SK-N-SH treated with all-trans-retinoic acid at 6 μM for 48 hours (cell line): Measurements from ENCODE around the gene TBKBP1.
A peak's percentile ranks its signal among the peaks of the same experiment; 100 is the strongest.

ENCODE experiments used
- ATAC-seq: fragments of 200-7000 bp; cut with Tn5 transposase; 3 replicates; pipeline ENCODE4 v1.9.1; 2020; ENCODE audit warnings: mild to moderate bottlenecking, moderate library complexity
- ARNTL ChIP-seq: fragments of 450-650 bp; formaldehyde crosslinking; IDR thresholded peaks from 2 replicates; pipeline ENCODE4 v1.5.0; 2020; ENCODE audit warnings: low read depth, mild to moderate bottlenecking, moderate library complexity, borderline replicate concordance
- BACH2 ChIP-seq: fragments of 250-450 bp; sonication (Bioruptor Pico); IDR thresholded peaks from 2 replicates; pipeline ENCODE4 v1.9.0; 2021; ENCODE audit warnings: mild to moderate bottlenecking, borderline replicate concordance
- CREB5 ChIP-seq: fragments of 250-450 bp; sonication (Bioruptor Pico); IDR thresholded peaks from 2 replicates; pipeline ENCODE4 v1.5.1; 2020; ENCODE audit warnings: low read depth, mild to moderate bottlenecking, moderate library complexity
- CSDC2 ChIP-seq: fragments of 250-450 bp; sonication (Bioruptor Pico); IDR thresholded peaks from 2 replicates; pipeline ENCODE4 v1.5.0; 2020; ENCODE audit warnings: mild to moderate bottlenecking, moderate library complexity
- CSRNP3 ChIP-seq: fragments of 250-450 bp; sonication (Bioruptor Pico); IDR thresholded peaks from 2 replicates; pipeline ENCODE4 v1.5.1; 2021; ENCODE audit warnings: mild to moderate bottlenecking, moderate library complexity
- ESRRG ChIP-seq: fragments of 250-450 bp; sonication (Bioruptor Pico); IDR thresholded peaks from 2 replicates; pipeline ENCODE4 v1.6.1; 2021; ENCODE audit warnings: mild to moderate bottlenecking
- GLIS3 ChIP-seq: fragments of 250-450 bp; sonication (Bioruptor Pico); IDR thresholded peaks from 2 replicates; pipeline ENCODE4 v1.5.0; 2020; ENCODE audit warnings: mild to moderate bottlenecking, moderate library complexity
- ISL1 ChIP-seq: fragments of 250-450 bp; sonication (Bioruptor Pico); IDR thresholded peaks from 2 replicates; pipeline ENCODE4 v2.1.2; 2022; ENCODE audit warnings: mild to moderate bottlenecking, moderate library complexity
- OSR1 ChIP-seq: fragments of 250-450 bp; sonication (Bioruptor Pico); IDR thresholded peaks from 2 replicates; pipeline ENCODE4 v1.8.0; 2022; ENCODE audit warnings: moderate library complexity, mild to moderate bottlenecking, inconsistent platforms
- PATZ1 ChIP-seq: fragments of 250-450 bp; sonication (Bioruptor Pico); IDR thresholded peaks from 2 replicates; pipeline ENCODE4 v1.8.0; 2020; ENCODE audit warnings: mild to moderate bottlenecking, moderate library complexity, borderline replicate concordance
- POU6F1 ChIP-seq: fragments of 250-450 bp; sonication (Bioruptor Pico); IDR thresholded peaks from 2 replicates; pipeline ENCODE4 v1.8.0; 2021; ENCODE audit warnings: low read depth, mild to moderate bottlenecking, moderate library complexity, borderline replicate concordance
- PPARA ChIP-seq: fragments of 250-450 bp; sonication (Bioruptor Pico); IDR thresholded peaks from 2 replicates; pipeline ENCODE4 v1.5.0; 2020; ENCODE audit warnings: mild to moderate bottlenecking, borderline replicate concordance
- RARB ChIP-seq: fragments of 250-450 bp; sonication (Bioruptor Pico); IDR thresholded peaks from 2 replicates; pipeline ENCODE4 v1.8.0; 2021; ENCODE audit warnings: mild to moderate bottlenecking, moderate library complexity
- SNAI2 ChIP-seq: fragments of 250-450 bp; sonication (Bioruptor Pico); IDR thresholded peaks from 2 replicates; pipeline ENCODE4 v1.5.0; 2020; ENCODE audit warnings: mild to moderate bottlenecking, moderate library complexity
- TCF4 ChIP-seq: fragments of 250-450 bp; sonication (Bioruptor Pico); IDR thresholded peaks from 2 replicates; pipeline ENCODE4 v1.8.0; 2021; ENCODE audit warnings: mild to moderate bottlenecking, moderate library complexity, borderline replicate concordance
- TOX ChIP-seq: fragments of 250-450 bp; sonication (Bioruptor Pico); IDR thresholded peaks from 2 replicates; pipeline ENCODE4 v1.8.0; 2021; ENCODE audit warnings: mild to moderate bottlenecking, moderate library complexity, borderline replicate concordance
- ZC3H10 ChIP-seq: fragments of 250-450 bp; sonication (Bioruptor Pico); IDR thresholded peaks from 2 replicates; pipeline ENCODE4 v1.5.1; 2021; ENCODE audit warnings: mild to moderate bottlenecking, moderate library complexity
- ZFP3 ChIP-seq: fragments of 250-450 bp; sonication (Bioruptor Pico); IDR thresholded peaks from 2 replicates; pipeline ENCODE4 v1.5.0; 2020; ENCODE audit warnings: mild to moderate bottlenecking, moderate library complexity
- ZFP30 ChIP-seq: fragments of 450-650 bp; formaldehyde crosslinking; IDR thresholded peaks from 2 replicates; pipeline ENCODE4 v1.5.0; 2022; ENCODE audit warnings: mild to moderate bottlenecking, moderate library complexity
- ZNF565 ChIP-seq: fragments of 450-650 bp; formaldehyde crosslinking; conservative IDR thresholded peaks from 2 replicates; pipeline ENCODE4 v1.5.0; 2020; ENCODE audit warnings: low read depth, mild to moderate bottlenecking, moderate library complexity
- ZNF70 ChIP-seq: fragments of 450-650 bp; formaldehyde crosslinking; IDR thresholded peaks from 2 replicates; pipeline ENCODE4 v1.5.0; 2020; ENCODE audit warnings: mild to moderate bottlenecking, moderate library complexity
- ZNF8 ChIP-seq: fragments of 450-650 bp; formaldehyde crosslinking; IDR thresholded peaks from 2 replicates; pipeline ENCODE4 v1.5.0; 2020; ENCODE audit warnings: mild to moderate bottlenecking, moderate library complexity
- TF ChIP-seq, protein P1 (sequence below): fragments of 250-450 bp; sonication (Bioruptor Pico); IDR thresholded peaks from 2 replicates; pipeline ENCODE4 v1.5.0; 2020; ENCODE audit warnings: mild to moderate bottlenecking, moderate library complexity

The TBKBP1 gene

DNA sequence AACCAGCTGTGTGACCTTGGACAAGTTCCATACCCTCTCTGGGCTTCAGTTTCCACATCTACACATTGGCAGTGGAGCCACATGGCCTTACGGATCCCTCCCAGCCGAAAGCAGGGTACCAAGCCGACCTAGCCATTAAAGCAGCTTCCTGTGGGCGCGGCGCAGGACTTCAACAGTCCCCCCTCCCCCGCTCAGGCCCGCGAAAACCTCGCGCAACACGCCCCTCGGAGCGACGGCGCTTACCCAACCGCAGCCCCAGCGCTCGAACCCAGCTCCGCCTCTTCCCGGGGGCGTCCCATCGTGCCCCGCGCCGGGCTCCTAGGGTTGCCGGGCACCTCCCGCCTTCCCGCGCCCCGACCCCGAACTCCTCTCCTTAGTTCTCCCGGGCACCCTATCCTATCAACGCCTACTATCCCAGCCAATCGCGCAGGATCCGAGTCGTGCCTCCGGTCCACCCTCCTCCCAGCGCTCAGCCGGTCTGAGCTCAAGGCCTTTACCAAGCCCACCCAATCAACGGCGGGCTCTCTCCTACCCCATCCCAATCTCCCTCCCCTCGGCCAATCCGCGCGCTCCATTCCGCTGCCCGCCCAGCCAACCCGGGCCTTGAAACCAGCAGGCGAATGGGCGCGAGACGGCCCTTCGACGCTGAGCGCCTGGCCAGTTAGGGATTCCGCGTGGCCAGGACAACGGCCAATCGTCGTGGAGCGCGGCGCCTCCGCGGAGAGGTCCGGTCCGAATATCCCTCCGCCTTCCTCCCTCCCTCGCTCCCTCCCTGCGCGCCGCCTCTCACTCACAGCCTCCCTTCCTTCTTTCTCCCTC is 44.6 kb upstream of the TBKBP1 start, which contains the start of gene KPNB1:
TSS of gene KPNB1 (plus strand) at position 767 of the 819 bp plus-strand sequence. CDS start 326 bp downstream, outside the sequence.
- TF ChIP-seq TCF4 (CRISPR knock-in tag) (no peak), ZNF70 (CRISPR knock-in tag) (peak; percentile 69; the same call in 1 of the 2 replicates), ZFP30 (CRISPR knock-in tag) (peak; percentile 74; the same call in 1 of the 2 replicates), ZC3H10 (CRISPR knock-in tag) (0 out of 2 replicates have a peak, but pooled peaks have one; percentile 46), ZNF8 (CRISPR knock-in tag) (peak; percentile 26; the same call in 1 of the 2 replicates), RARB (CRISPR knock-in tag) (peak; percentile 15; the same call in 1 of the 2 replicates), PPARA (peak; percentile 94), CSRNP3 (peak; percentile 82; the same call in 1 of the 2 replicates), CREB5 (no peak), CSDC2 (peak; percentile 99), ISL1 (peak; percentile 19; the same call in 1 of the 2 replicates), ZFP3 (peak; percentile 80; the same call in 1 of the 2 replicates), ARNTL (no peak; the same call in 1 of the 2 replicates), ESRRG (CRISPR knock-in tag) (peak; percentile 77), BACH2 (CRISPR knock-in tag) (peak; percentile 94), SNAI2 (peak; percentile 93; the same call in 1 of the 2 replicates), TOX (no peak), OSR1 (CRISPR knock-in tag) (no peak), GLIS3 (CRISPR knock-in tag) (no peak), POU6F1 (CRISPR knock-in tag) (peak; percentile 91; the same call in 1 of the 2 replicates), ZNF565 (CRISPR knock-in tag) (peak; percentile 97), PATZ1 (peak; percentile 77; the same call in 1 of the 2 replicates)
- TF ChIP-seq, protein P1, sequence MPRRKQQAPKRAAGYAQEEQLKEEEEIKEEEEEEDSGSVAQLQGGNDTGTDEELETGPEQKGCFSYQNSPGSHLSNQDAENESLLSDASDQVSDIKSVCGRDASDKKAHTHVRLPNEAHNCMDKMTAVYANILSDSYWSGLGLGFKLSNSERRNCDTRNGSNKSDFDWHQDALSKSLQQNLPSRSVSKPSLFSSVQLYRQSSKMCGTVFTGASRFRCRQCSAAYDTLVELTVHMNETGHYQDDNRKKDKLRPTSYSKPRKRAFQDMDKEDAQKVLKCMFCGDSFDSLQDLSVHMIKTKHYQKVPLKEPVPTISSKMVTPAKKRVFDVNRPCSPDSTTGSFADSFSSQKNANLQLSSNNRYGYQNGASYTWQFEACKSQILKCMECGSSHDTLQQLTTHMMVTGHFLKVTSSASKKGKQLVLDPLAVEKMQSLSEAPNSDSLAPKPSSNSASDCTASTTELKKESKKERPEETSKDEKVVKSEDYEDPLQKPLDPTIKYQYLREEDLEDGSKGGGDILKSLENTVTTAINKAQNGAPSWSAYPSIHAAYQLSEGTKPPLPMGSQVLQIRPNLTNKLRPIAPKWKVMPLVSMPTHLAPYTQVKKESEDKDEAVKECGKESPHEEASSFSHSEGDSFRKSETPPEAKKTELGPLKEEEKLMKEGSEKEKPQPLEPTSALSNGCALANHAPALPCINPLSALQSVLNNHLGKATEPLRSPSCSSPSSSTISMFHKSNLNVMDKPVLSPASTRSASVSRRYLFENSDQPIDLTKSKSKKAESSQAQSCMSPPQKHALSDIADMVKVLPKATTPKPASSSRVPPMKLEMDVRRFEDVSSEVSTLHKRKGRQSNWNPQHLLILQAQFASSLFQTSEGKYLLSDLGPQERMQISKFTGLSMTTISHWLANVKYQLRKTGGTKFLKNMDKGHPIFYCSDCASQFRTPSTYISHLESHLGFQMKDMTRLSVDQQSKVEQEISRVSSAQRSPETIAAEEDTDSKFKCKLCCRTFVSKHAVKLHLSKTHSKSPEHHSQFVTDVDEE: peak; percentile 98
- peak; percentile 93 for ATAC-seq

DNA sequence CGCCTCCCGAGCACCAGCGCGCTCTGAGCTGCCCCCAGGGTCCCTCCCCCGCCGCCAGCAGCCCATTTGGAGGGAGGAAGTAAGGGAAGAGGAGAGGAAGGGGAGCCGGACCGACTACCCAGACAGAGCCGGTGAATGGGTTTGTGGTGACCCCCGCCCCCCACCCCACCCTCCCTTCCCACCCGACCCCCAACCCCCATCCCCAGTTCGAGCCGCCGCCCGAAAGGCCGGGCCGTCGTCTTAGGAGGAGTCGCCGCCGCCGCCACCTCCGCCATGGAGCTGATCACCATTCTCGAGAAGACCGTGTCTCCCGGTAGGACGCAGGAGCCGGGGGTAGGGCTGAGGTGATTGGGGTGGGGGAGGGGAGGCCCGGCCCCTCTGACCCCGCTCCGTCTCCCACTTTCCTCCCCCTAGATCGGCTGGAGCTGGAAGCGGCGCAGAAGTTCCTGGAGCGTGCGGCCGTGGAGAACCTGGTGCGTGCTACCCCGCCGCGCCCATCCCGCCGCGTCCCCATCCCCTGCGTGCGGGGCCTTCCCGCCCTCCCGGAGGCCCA is 43.9 kb upstream of the TBKBP1 start:
- ATAC-seq: no peak
- 0 out of 2 replicates have a peak, but pooled peaks have one; percentile 48 for TF ChIP-seq GLIS3 (CRISPR knock-in tag)
- TF ChIP-seq PATZ1: no peak
- TF ChIP-seq CSRNP3: no peak
- TF ChIP-seq ZFP3: no peak
